AG04449 (cell line): ENCODE measurements around the gene KHNYN.

ENCODE experiments used
- CTCF ChIA-PET: fragments of 350-600 bp; formaldehyde crosslinking; extraction: SDS; loops from one replicate; lab custom pipeline; 2021; ENCODE audit warnings: antibody characterized with exemption; lab: Yijun Ruan, JAX
- POLR2A ChIA-PET: fragments of 400-600, 350-600 bp; formaldehyde crosslinking; extraction: SDS; loops from one replicate; lab custom pipeline; 2020; ENCODE audit warnings: antibody characterized with exemption, inconsistent platforms; lab: Yijun Ruan, JAX
- DNase-seq: peaks from one replicate; pipeline ENCODE4 v3.0.0-alpha.2; 2010; ENCODE audit warnings: low read depth, low spot score
- H3K4me3 ChIP-seq: 2 replicates; pipeline ENCODE4 v1.5.1; 2011; ENCODE audit warnings: low read depth, mild to moderate bottlenecking, control low read depth, low read length
- CTCF ChIP-seq: IDR thresholded peaks from one replicate; pipeline ENCODE4 v1.5.1; 2011; ENCODE audit warnings: mild to moderate bottlenecking, moderate library complexity, low read length, control low read depth, inconsistent platforms; ENCODE audit not compliant: insufficient read depth; ENCODE audit errors: missing control alignments

Gene KHNYN

DNA sequence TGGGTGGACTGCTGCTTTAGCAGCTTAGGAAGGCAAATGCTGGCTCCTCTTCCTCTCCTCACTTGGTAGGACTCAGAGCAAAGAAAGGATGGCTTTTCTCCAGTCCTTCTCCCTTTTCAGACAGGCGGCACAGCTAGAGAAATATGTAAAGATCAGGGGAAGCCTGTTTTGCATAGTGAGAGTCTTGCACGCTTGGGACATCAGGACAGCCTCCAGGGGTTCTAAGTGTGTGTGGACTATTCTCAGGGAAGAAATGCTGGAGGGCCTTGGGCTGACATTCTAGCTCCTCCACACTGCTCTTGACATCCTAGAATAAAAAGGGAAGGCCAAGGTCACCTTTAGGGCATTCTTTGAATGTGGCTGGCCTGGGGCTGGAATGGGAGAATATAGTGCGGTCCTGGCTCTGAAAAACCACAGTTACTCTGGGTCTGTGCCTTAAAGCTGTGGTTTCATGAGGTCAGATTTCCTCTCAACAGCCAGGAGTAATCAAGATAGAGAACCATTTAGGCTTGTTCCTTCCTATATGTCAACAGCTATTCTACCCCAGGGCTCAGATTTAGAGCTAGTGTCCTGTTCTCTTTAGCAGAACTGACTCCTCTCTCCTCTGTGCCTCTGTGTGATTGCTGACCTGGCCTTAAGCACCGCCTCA lies 54.0 kb downstream of the KHNYN start:
- TF ChIP-seq CTCF: no peak
- POLR2A ChIA-PET: no interaction called here
- no peak overlapping the region for H3K4me3 ChIP-seq
- CTCF ChIA-PET: no interaction called here
- DNase-seq: no peak
